HepG2 (cell line): ENCODE data around the gene CACNA1G. TPM values are rescaled to one million over a fixed set of nuclear protein-coding genes. Genes with fewer than 3 reads are reported as not detected.

Experiments
- CBX5 ChIP-seq: sonication (generic); formaldehyde crosslinking; IDR thresholded peaks from 2 replicates; pipeline ENCODE4 v1.4.0; 2020; ENCODE audit warnings: missing genetic modification reagents, borderline replicate concordance
- CCAR2 ChIP-seq: fragments of 200-400 bp; formaldehyde crosslinking; optimal IDR thresholded peaks from 2 replicates; pipeline ENCODE3; 2018; ENCODE audit warnings: low read depth, mild to moderate bottlenecking, low read length, moderate library complexity
- HNF1B ChIP-seq: sonication (generic); formaldehyde crosslinking; IDR thresholded peaks from 2 replicates; pipeline ENCODE4 v1.5.1; 2020; ENCODE audit warnings: mild to moderate bottlenecking, moderate library complexity, missing genetic modification reagents
- MTERF4 ChIP-seq: sonication (generic); formaldehyde crosslinking; IDR thresholded peaks from 2 replicates; pipeline ENCODE4 v1.8.0; 2023; ENCODE audit warnings: mild to moderate bottlenecking, missing genetic modification reagents
- MZF1 ChIP-seq: sonication (generic); formaldehyde crosslinking; IDR thresholded peaks from 2 replicates; pipeline ENCODE4 v1.8.1; 2023; ENCODE audit warnings: mild to moderate bottlenecking, missing genetic modification reagents, borderline replicate concordance
- NKX3-1 ChIP-seq: sonication (generic); formaldehyde crosslinking; IDR thresholded peaks from 2 replicates; pipeline ENCODE4 v1.5.0; 2020; ENCODE audit warnings: missing genetic modification reagents
- NRL ChIP-seq: sonication (generic); formaldehyde crosslinking; IDR thresholded peaks from 2 replicates; pipeline ENCODE4 v1.5.0; 2020; ENCODE audit warnings: missing genetic modification reagents, mild to moderate bottlenecking, moderate library complexity, borderline replicate concordance
- SMC3 ChIP-seq: IDR thresholded peaks from 2 replicates; pipeline ENCODE4 v1.6.1; 2011; ENCODE audit warnings: low read length, improper control_type of control experiment
- XBP1 ChIP-seq: sonication (generic); formaldehyde crosslinking; IDR thresholded peaks from 2 replicates; pipeline ENCODE4 v1.5.0; 2020; ENCODE audit warnings: missing genetic modification reagents
- ZBTB2 ChIP-seq: sonication (generic); formaldehyde crosslinking; IDR thresholded peaks from 2 replicates; pipeline ENCODE4 v1.8.0; 2022; ENCODE audit warnings: low read depth, missing genetic modification reagents
- ZNF362 ChIP-seq: sonication (generic); formaldehyde crosslinking; IDR thresholded peaks from 2 replicates; pipeline ENCODE4 v1.4.0; 2020; ENCODE audit warnings: missing genetic modification reagents, mild to moderate bottlenecking, borderline replicate concordance
- ZNF614 ChIP-seq: IDR thresholded peaks from 2 replicates; pipeline ENCODE4 v1.6.1; 2018; ENCODE audit warnings: missing biosample characterization, missing genetic modification reagents, inconsistent platforms, borderline replicate concordance
- ZNF780A ChIP-seq: sonication (generic); formaldehyde crosslinking; IDR thresholded peaks from 2 replicates; pipeline ENCODE4 v1.8.0; 2022; ENCODE audit warnings: mild to moderate bottlenecking, missing genetic modification reagents, moderate library complexity
- polyA plus RNA-seq, 8 experiments: library from polyadenylated mRNA; depleted of rRNA in 3 of 8; stranded (reverse) in 7 of 8; unstranded in 1 of 8; fragments of >200 nt; fragmentation: Illumina TruSeq in 4 of 8; extraction: Trizol in 4 of 8; gene quantifications; 2 replicates each; pipeline versions ENCODE4 v1.2.1 to v1.2.3, GENCODE V29; 2011 to 2016; ENCODE audit warnings: low read depth in 4 of 8, missing spikeins in 1 of 8, mixed read lengths in 1 of 8; ENCODE audit not compliant: insufficient read depth in 1 of 8
- total RNA-seq, 5 experiments: library from RNA; depleted of rRNA; stranded (reverse); fragments of >200 nt; fragmentation: Illumina TruSeq; extraction: Trizol; gene quantifications; 2 replicates each; pipeline ENCODE4 v1.2.3, GENCODE V29; 2016; ENCODE audit warnings: low read depth in 1 of 5
- TF ChIP-seq, protein P1 (sequence below): sonication (generic); formaldehyde crosslinking; IDR thresholded peaks from 2 replicates; pipeline ENCODE4 v1.8.0; 2022; ENCODE audit warnings: mild to moderate bottlenecking, missing genetic modification reagents; ENCODE audit not compliant: insufficient replicate concordance
- TF ChIP-seq, protein P2 (sequence below): sonication (generic); formaldehyde crosslinking; IDR thresholded peaks from 2 replicates; pipeline ENCODE4 v1.9.0; 2021; ENCODE audit warnings: missing genetic modification reagents, borderline replicate concordance
- TF ChIP-seq, protein P3 (sequence below): sonication (generic); formaldehyde crosslinking; IDR thresholded peaks from 2 replicates; pipeline ENCODE4 v1.8.1; 2023; ENCODE audit warnings: missing genetic modification reagents, mild to moderate bottlenecking, borderline replicate concordance
- TF ChIP-seq, protein P4 (sequence below): sonication (generic); formaldehyde crosslinking; IDR thresholded peaks from 2 replicates; pipeline ENCODE4 v1.8.0; 2022; ENCODE audit warnings: missing genetic modification reagents, mild to moderate bottlenecking, moderate library complexity, borderline replicate concordance

The CACNA1G gene
- total and polyA plus RNA-seq, 2 of the 13 experiments (the other 11 are each of a cell fraction or from before 2014, with no cell fraction given): 0.02 TPM; not detected in 1

GRCh38 chr17:50640686-50641351, 80.3 kb downstream of the CACNA1G start (continued):
- TF ChIP-seq, protein P1, sequence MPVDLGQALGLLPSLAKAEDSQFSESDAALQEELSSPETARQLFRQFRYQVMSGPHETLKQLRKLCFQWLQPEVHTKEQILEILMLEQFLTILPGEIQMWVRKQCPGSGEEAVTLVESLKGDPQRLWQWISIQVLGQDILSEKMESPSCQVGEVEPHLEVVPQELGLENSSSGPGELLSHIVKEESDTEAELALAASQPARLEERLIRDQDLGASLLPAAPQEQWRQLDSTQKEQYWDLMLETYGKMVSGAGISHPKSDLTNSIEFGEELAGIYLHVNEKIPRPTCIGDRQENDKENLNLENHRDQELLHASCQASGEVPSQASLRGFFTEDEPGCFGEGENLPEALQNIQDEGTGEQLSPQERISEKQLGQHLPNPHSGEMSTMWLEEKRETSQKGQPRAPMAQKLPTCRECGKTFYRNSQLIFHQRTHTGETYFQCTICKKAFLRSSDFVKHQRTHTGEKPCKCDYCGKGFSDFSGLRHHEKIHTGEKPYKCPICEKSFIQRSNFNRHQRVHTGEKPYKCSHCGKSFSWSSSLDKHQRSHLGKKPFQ (CRISPR knock-in tag): no peak
- TF ChIP-seq CCAR2: no peak
- peak; percentile 26; the same call in 1 of the 2 replicates for TF ChIP-seq HNF1B (CRISPR knock-in tag)
- peak; percentile 70; the same call in 1 of the 2 replicates for TF ChIP-seq ZNF614
- TF ChIP-seq SMC3: no peak
- no peak for TF ChIP-seq ZNF362 (CRISPR knock-in tag)
- TF ChIP-seq ZBTB2 (CRISPR knock-in tag): 0 out of 2 replicates have a peak, but pooled peaks have one; percentile 14
- TF ChIP-seq, protein P2, sequence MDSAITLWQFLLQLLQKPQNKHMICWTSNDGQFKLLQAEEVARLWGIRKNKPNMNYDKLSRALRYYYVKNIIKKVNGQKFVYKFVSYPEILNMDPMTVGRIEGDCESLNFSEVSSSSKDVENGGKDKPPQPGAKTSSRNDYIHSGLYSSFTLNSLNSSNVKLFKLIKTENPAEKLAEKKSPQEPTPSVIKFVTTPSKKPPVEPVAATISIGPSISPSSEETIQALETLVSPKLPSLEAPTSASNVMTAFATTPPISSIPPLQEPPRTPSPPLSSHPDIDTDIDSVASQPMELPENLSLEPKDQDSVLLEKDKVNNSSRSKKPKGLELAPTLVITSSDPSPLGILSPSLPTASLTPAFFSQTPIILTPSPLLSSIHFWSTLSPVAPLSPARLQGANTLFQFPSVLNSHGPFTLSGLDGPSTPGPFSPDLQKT (CRISPR knock-in tag): no peak
- TF ChIP-seq, protein P3, sequence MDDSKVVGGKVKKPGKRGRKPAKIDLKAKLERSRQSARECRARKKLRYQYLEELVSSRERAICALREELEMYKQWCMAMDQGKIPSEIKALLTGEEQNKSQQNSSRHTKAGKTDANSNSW (CRISPR knock-in tag): no peak
- no peak; the same call in 1 of the 2 replicates for TF ChIP-seq ZNF780A (CRISPR knock-in tag)
- TF ChIP-seq NKX3-1 (CRISPR knock-in tag): no peak
- no peak for TF ChIP-seq XBP1 (CRISPR knock-in tag)
- no peak for TF ChIP-seq MZF1 (CRISPR knock-in tag)
- 0 out of 2 replicates have a peak, but pooled peaks have one; percentile 21 for TF ChIP-seq CBX5
- TF ChIP-seq, protein P4, sequence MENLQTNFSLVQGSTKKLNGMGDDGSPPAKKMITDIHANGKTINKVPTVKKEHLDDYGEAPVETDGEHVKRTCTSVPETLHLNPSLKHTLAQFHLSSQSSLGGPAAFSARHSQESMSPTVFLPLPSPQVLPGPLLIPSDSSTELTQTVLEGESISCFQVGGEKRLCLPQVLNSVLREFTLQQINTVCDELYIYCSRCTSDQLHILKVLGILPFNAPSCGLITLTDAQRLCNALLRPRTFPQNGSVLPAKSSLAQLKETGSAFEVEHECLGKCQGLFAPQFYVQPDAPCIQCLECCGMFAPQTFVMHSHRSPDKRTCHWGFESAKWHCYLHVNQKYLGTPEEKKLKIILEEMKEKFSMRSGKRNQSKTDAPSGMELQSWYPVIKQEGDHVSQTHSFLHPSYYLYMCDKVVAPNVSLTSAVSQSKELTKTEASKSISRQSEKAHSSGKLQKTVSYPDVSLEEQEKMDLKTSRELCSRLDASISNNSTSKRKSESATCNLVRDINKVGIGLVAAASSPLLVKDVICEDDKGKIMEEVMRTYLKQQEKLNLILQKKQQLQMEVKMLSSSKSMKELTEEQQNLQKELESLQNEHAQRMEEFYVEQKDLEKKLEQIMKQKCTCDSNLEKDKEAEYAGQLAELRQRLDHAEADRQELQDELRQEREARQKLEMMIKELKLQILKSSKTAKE: peak; percentile 82
- no peak for TF ChIP-seq NRL
- no peak for TF ChIP-seq MTERF4
